ENCODE results near the gene ERC2.

DNA sequence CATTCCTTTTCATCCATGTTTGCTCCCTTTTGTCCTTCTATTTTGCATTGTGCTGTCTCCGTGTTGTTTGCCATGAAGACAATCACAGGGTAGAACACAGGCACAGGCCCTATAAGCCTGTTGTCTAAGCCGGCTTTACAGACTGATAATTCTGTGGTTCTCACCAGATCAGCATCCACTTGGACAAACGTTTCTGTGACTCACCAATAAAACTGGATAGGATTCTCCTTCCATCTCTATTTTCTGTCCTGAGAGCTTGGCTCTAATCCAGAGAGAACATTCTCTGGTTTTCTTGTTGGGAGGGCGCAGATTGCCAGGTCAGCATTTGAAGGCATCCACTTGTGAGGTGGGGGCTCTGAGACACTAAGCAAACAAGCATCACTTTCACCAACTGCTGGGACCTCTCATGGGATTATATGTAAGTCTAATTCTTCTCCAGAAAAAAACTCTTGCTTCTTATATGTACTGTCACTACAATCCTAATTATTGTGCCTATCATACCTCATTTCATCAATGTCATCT is 101.6 kb downstream of the ERC2 start:
- TF ChIP-seq CTCF (IDR thresholded peaks at IDR 0.05) (no peak), ZFX (IDR thresholded peaks at IDR 0.05; ENCODE audit: borderline replicate concordance) (no peak)

Data from 22Rv1 (cell line).